Adrenal gland (tissue), 5 donors: Measurements from ENCODE around the gene GNL3L.

Source experiments
- CTCF ChIP-seq, 6 experiments: fragments of 450-650 bp in 4 of 6; fragments of 200-600 bp in 2 of 6; sonication (generic) in 1 of 6; IDR thresholded peaks; 1 replicate in 5 of 6; 2 replicates in 1 of 6; pipeline versions ENCODE4 v1.5.1 to v1.8.0; 2016 to 2021; ENCODE audit warnings: antibody characterized with exemption in 6 of 6, mild to moderate bottlenecking in 2 of 6, moderate library complexity in 1 of 6
- POLR2A ChIP-seq, 2 donors: fragments of 450-650 bp; IDR thresholded peaks; one replicate each; pipeline ENCODE4 v1.6.1; 2017; ENCODE audit warnings: antibody characterized with exemption in 2 of 2, mild to moderate bottlenecking in 2 of 2, moderate library complexity in 1 of 2
- donor health status: DM: no; HTN: no; CAD: no.

- TF ChIP-seq CTCF (IDR thresholded peaks at IDR 0.05): no peak
- no peak for TF ChIP-seq POLR2A (IDR thresholded peaks at IDR 0.05)
Measured at GRCh38 chrX:54570332-54570731, 40.3 kb downstream of the GNL3L start.
